ENCODE results near the gene GRB2. TPM values are rescaled to one million over a fixed set of nuclear protein-coding genes. Genes with fewer than 3 reads are reported as not detected.

Gene GRB2
- total RNA-seq, 2 donors from 2014 or later: 85.5 to 86.6 TPM

- Mint-ChIP-seq H3K27ac (no peak overlapping the region), H3K36me3 (ENCODE audit: low read depth) (no peaks in the 10 kb centered on the region), H3K27me3 (ENCODE audit: insufficient read depth) (no peaks in the 10 kb centered on the region), H3K4me3 (no peak overlapping the region), H3K9me3 (no peaks in the 10 kb centered on the region), H3K4me1 (no peaks in the 10 kb centered on the region)
- H3K27ac ChIP-seq (ENCODE audit: low read depth, low read length): no peak overlapping the region
- H3K27me3 ChIP-seq (ENCODE audit: control insufficient read depth, insufficient read depth, low read length, poor library complexity, severe bottlenecking): no peaks in the 10 kb centered on the region
- H3K9ac ChIP-seq (ENCODE audit: extremely low read depth, low read length, poor library complexity, severe bottlenecking): no peak overlapping the region
- no peak for TF ChIP-seq CTCF (conservative IDR thresholded peaks at IDR 0.05)
- no peaks in the 10 kb centered on the region for H3K36me3 ChIP-seq (ENCODE audit: control insufficient read depth, insufficient read depth, low read length)
- H3K9me3 ChIP-seq (ENCODE audit: control insufficient read depth, low read length): no peaks in the 10 kb centered on the region
- no peak for DNase-seq
- no peaks in the 10 kb centered on the region for H3K4me1 ChIP-seq (ENCODE audit: control insufficient read depth, insufficient read depth, low read length)
- H3K4me3 ChIP-seq (ENCODE audit: low read length): no peak overlapping the region
- WGBS, 2 experiments (ENCODE audit: insufficient coverage in 1 of 2, insufficient read length in 1 of 2): 90 to 91% methylated on average over 16 to 17 of the region's 17 CpGs
Measured at GRCh38 chr17:75301502-75302206, 103.8 kb downstream of the GRB2 start.

GRCh38 chr17:75301049-75301448 lies 104.4 kb downstream of the GRB2 start:
- no peaks in the 10 kb centered on the region for H3K36me3 ChIP-seq (ENCODE audit: control insufficient read depth, insufficient read depth, low read length)
- H3K9me3 Mint-ChIP-seq: no peaks in the 10 kb centered on the region
- H3K4me1 Mint-ChIP-seq: no peaks in the 10 kb centered on the region
- H3K9ac ChIP-seq (ENCODE audit: extremely low read depth, low read length, poor library complexity, severe bottlenecking): no peak overlapping the region
- no peak overlapping the region for H3K27ac Mint-ChIP-seq
- no peak overlapping the region for H3K4me3 ChIP-seq (ENCODE audit: low read length)
- H3K4me1 ChIP-seq (ENCODE audit: control insufficient read depth, insufficient read depth, low read length): no peaks in the 10 kb centered on the region
- no peak overlapping the region for H3K27ac ChIP-seq (ENCODE audit: low read depth, low read length)
- H3K27me3 Mint-ChIP-seq (ENCODE audit: insufficient read depth): no peaks in the 10 kb centered on the region
- no peak for DNase-seq
- no peaks in the 10 kb centered on the region for H3K27me3 ChIP-seq (ENCODE audit: control insufficient read depth, insufficient read depth, low read length, poor library complexity, severe bottlenecking)
- TF ChIP-seq CTCF (conservative IDR thresholded peaks at IDR 0.05): no peak
- H3K9me3 ChIP-seq (ENCODE audit: control insufficient read depth, low read length): no peaks in the 10 kb centered on the region
- 92 to 94% methylated on average over 8 to 9 of the region's 9 CpGs for WGBS, 2 experiments (ENCODE audit: insufficient coverage in 1 of 2, insufficient read length in 1 of 2)
- H3K4me3 Mint-ChIP-seq: no peak overlapping the region
- H3K36me3 Mint-ChIP-seq (ENCODE audit: low read depth): no peaks in the 10 kb centered on the region

GRCh38 chr17:75300280-75300679 lies 105.2 kb downstream of the GRB2 start:
- H3K4me3 Mint-ChIP-seq: no peak overlapping the region
- H3K9me3 ChIP-seq (ENCODE audit: control insufficient read depth, low read length): no peaks in the 10 kb centered on the region
- no peaks in the 10 kb centered on the region for H3K4me1 ChIP-seq (ENCODE audit: control insufficient read depth, insufficient read depth, low read length)
- no peak for DNase-seq
- H3K27ac ChIP-seq (ENCODE audit: low read depth, low read length): no peak overlapping the region
- H3K27ac Mint-ChIP-seq: no peak overlapping the region
- H3K4me3 ChIP-seq (ENCODE audit: low read length): no peak overlapping the region
- no peak for TF ChIP-seq CTCF (conservative IDR thresholded peaks at IDR 0.05)
- no peak overlapping the region for H3K9ac ChIP-seq (ENCODE audit: extremely low read depth, low read length, poor library complexity, severe bottlenecking)
- 78 to 91% methylated on average over 4 to 5 of the region's 7 CpGs for WGBS, 2 experiments (ENCODE audit: insufficient coverage in 1 of 2, insufficient read length in 1 of 2)
- H3K36me3 Mint-ChIP-seq (ENCODE audit: low read depth): no peaks in the 10 kb centered on the region
- no peaks in the 10 kb centered on the region for H3K4me1 Mint-ChIP-seq
- no peaks in the 10 kb centered on the region for H3K36me3 ChIP-seq (ENCODE audit: control insufficient read depth, insufficient read depth, low read length)
- no peaks in the 10 kb centered on the region for H3K9me3 Mint-ChIP-seq
- H3K27me3 Mint-ChIP-seq (ENCODE audit: insufficient read depth): no peaks in the 10 kb centered on the region
- no peaks in the 10 kb centered on the region for H3K27me3 ChIP-seq (ENCODE audit: control insufficient read depth, insufficient read depth, low read length, poor library complexity, severe bottlenecking)

Measured in endodermal cell (in vitro differentiated cells).